A673 (cell line): Measurements from ENCODE around the gene IRF6.

Source experiments
- CTCF ChIP-seq: fragments of 300-800, 200-600 bp; sonication (generic); conservative IDR thresholded peaks from 2 replicates; pipeline ENCODE4 v1.5.1; 2017; ENCODE audit warnings: low read depth, mild to moderate bottlenecking, antibody characterized with exemption, low read length, moderate library complexity, mixed read lengths
- EZH2 ChIP-seq: fragments of 200-600 bp; sonication (generic); IDR thresholded peaks from 2 replicates; pipeline ENCODE4 v1.6.1; 2017; ENCODE audit warnings: borderline replicate concordance, low read depth, mild to moderate bottlenecking, mixed read lengths, antibody characterized with exemption, low read length; ENCODE audit not compliant: poor library complexity, severe bottlenecking

DNA sequence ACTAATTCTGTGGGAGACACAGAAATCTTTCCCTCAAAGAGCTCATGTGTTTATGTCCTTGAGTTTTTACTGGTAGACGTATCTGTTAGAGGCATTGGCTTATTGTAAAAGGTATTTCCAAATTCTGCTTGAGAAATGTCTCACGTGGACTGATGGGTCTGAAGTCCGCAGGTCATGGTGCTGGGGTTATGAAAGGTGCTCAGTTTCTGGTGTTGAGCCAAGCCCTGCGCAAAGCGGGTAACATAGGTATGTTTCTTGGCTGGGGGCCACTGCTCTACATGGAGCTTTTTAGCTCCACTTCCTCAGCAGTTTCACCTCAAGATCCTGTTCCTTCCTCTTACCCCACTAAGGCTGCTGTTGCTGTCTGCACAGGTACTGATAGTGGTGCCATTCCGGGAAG, 32.6 kb upstream of the IRF6 start:
- TF ChIP-seq CTCF (no peak), EZH2 (no peak)
